ENCODE data around the gene SYT4.

GRCh38 chr18:43314941-43315340, 37.7 kb upstream of the SYT4 start:
- TF ChIP-seq CTCF (IDR thresholded peaks at IDR 0.05) (no peak), POLR2A (IDR thresholded peaks at IDR 0.05) (no peak), EP300 (IDR thresholded peaks at IDR 0.05) (no peak), POLR2AphosphoS5 (IDR thresholded peaks at IDR 0.05) (no peak)
